GM12864 (cell line): ENCODE results near the gene EVA1A.
A peak's percentile ranks its signal among the peaks of the same experiment; 100 is the strongest.

Experiments used
- DNase-seq: peaks from one replicate; pipeline ENCODE4 v3.0.0-alpha.2; 2011; ENCODE audit warnings: low read depth
- H3K4me3 ChIP-seq: 2 replicates; pipeline ENCODE4 v1.5.1; 2011; ENCODE audit warnings: mild to moderate bottlenecking, low read depth, low read length, control low read depth
- CTCF ChIP-seq: IDR thresholded peaks from 2 replicates; pipeline ENCODE4 v1.5.1; 2011; ENCODE audit warnings: low read depth, mild to moderate bottlenecking, moderate library complexity, low read length, control low read depth, inconsistent platforms; ENCODE audit errors: missing control alignments

Gene EVA1A

GRCh38 chr2:75560768-75561565 is at the start of gene EVA1A:
Gene EVA1A, minus strand, starts transcription at chr2:75560939. Its CDS starts 42,799 bp downstream, at chr2:75518140.
- TF ChIP-seq CTCF = no peak
- DNase-seq = no peak
- H3K4me3 ChIP-seq = peak within 1 kb of the TSS; percentile 52

GRCh38 chr2:75609937-75610508 is 49.3 kb upstream of the EVA1A start:
- no peak overlapping the region for H3K4me3 ChIP-seq
- no peak for TF ChIP-seq CTCF
- no peak for DNase-seq

GRCh38 chr2:75609334-75609689 is 48.6 kb upstream of the EVA1A start:
- DNase-seq = no peak
- H3K4me3 ChIP-seq = no peak overlapping the region
- TF ChIP-seq CTCF = no peak

GRCh38 chr2:75608684-75609333 is 48.1 kb upstream of the EVA1A start:
- DNase-seq = no peak
- no peak overlapping the region for H3K4me3 ChIP-seq
- peak; percentile 99 for TF ChIP-seq CTCF

GRCh38 chr2:75607988-75608683 is 47.4 kb upstream of the EVA1A start:
- no peak overlapping the region for H3K4me3 ChIP-seq
- TF ChIP-seq CTCF = no peak
- no peak for DNase-seq

- TF ChIP-seq CTCF = no peak
- DNase-seq = no peak
- no peak overlapping the region for H3K4me3 ChIP-seq
Measured at GRCh38 chr2:75607400-75607798, 46.7 kb upstream of the EVA1A start.
